ENCODE results near the gene IL16.

DNA sequence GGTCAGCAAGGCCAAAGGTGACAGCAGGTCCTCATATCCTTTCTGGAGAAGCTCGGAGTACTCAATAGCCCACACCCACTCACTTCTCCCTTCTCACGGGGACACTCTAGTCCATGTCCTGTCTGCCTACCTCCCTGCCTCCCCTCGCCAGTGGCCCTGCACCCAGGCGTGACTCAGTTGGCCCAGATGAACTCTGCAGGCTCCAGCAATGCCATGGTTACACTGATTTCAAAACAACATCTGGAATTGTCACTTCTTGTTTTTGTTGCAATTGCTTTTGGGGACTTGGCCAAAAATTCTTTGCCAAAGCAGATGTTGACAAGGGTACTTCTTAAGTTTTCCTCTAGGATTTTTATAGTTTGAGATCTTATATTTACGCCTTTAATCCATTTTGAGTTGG lies 13.0 kb downstream of the IL16 start:
- TF ChIP-seq, protein P1, sequence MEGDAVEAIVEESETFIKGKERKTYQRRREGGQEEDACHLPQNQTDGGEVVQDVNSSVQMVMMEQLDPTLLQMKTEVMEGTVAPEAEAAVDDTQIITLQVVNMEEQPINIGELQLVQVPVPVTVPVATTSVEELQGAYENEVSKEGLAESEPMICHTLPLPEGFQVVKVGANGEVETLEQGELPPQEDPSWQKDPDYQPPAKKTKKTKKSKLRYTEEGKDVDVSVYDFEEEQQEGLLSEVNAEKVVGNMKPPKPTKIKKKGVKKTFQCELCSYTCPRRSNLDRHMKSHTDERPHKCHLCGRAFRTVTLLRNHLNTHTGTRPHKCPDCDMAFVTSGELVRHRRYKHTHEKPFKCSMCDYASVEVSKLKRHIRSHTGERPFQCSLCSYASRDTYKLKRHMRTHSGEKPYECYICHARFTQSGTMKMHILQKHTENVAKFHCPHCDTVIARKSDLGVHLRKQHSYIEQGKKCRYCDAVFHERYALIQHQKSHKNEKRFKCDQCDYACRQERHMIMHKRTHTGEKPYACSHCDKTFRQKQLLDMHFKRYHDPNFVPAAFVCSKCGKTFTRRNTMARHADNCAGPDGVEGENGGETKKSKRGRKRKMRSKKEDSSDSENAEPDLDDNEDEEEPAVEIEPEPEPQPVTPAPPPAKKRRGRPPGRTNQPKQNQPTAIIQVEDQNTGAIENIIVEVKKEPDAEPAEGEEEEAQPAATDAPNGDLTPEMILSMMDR (IDR thresholded peaks at IDR 0.05) = no peak
- TF ChIP-seq ZFX (IDR thresholded peaks at IDR 0.05; ENCODE audit: borderline replicate concordance) = no peak

Data from 22Rv1 (cell line).